ENCODE measurements around the gene JARID2.

DNA sequence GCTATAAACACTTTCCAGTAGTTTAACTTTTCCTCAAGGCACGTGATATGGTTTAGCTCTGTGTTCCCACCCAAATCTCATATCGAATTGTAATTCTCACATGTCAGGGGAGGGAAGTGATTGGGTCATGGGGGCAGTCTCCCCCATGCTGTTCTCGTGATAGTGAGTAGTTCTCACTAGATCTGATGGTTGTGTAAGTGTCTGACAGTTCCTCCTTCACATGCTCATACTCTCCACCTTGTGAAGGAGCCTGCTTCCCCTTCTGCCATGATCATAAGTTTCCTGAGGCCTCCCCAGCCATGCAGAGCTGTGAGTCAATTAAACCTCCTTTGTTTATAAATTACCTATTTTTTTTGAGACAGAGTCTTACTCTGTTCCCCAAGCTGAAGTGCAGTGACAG, 289.1 kb downstream of the JARID2 start:
- no peak for TF ChIP-seq CTCF (IDR thresholded peaks at IDR 0.05; ENCODE audit: low read length)
- no peak for TF ChIP-seq EZH2 (IDR thresholded peaks at IDR 0.05; ENCODE audit: borderline replicate concordance, low read length)

Measured in OCI-LY1 (cell line).